Glutamatergic neuron (in vitro differentiated cells): ENCODE measurements around the gene MAPKAPK5. TPM values are rescaled to one million over a fixed set of nuclear protein-coding genes. Genes with fewer than 3 reads are reported as not detected.

ENCODE experiments used
- DNase-seq: peaks from one replicate; pipeline ENCODE4 v3.0.0; 2022
- H3K27ac Mint-ChIP-seq: one replicate; pipeline ENCODE4 v1.8.0; 2020; ENCODE audit warnings: mild to moderate bottlenecking, mixed read lengths, inconsistent platforms; ENCODE audit not compliant: unreplicated experiment
- H3K27me3 Mint-ChIP-seq: one replicate; pipeline ENCODE4 v1.8.0; 2020; ENCODE audit warnings: mild to moderate bottlenecking, moderate library complexity, mixed read lengths, inconsistent platforms; ENCODE audit not compliant: unreplicated experiment
- H3K36me3 Mint-ChIP-seq: one replicate; pipeline ENCODE4 v1.8.0; 2020; ENCODE audit warnings: mild to moderate bottlenecking, mixed read lengths, inconsistent platforms; ENCODE audit not compliant: unreplicated experiment
- H3K4me1 Mint-ChIP-seq: one replicate; pipeline ENCODE4 v1.8.0; 2020; ENCODE audit warnings: mild to moderate bottlenecking, low read depth, mixed read lengths, inconsistent platforms; ENCODE audit not compliant: unreplicated experiment
- H3K4me3 Mint-ChIP-seq: one replicate; pipeline ENCODE4 v1.8.0; 2020; ENCODE audit warnings: mild to moderate bottlenecking, mixed read lengths, inconsistent platforms; ENCODE audit not compliant: unreplicated experiment
- H3K9me3 Mint-ChIP-seq: one replicate; pipeline ENCODE4 v1.8.0; 2020; ENCODE audit warnings: mild to moderate bottlenecking, moderate library complexity, mixed read lengths, inconsistent platforms; ENCODE audit not compliant: unreplicated experiment
- CTCF ChIP-seq: fragments of 200-600 bp; sonication (generic); IDR thresholded peaks from one replicate; pipeline ENCODE4 v1.5.0; 2021; ENCODE audit not compliant: partially characterized antibody, unreplicated experiment
- long read RNA-seq: library from polyadenylated mRNA; unstranded; transcript quantifications from one replicate; pipeline ENCODE4 v2.0.0, GENCODE V29; 2020; ENCODE audit not compliant: unreplicated experiment
- total RNA-seq: library from RNA; stranded (reverse); fragmentation: NEBNext Ultra II Directional; extraction: Animal tissue kit (Norgen Biotek cat#: 25700); gene quantifications from one replicate; pipeline ENCODE4 v1.2.1, GENCODE V29; 2021; ENCODE audit not compliant: unreplicated experiment

The MAPKAPK5 gene
- 125 TPM for total RNA-seq
- long read RNA-seq, full-length matches to known transcripts: 26 of 54 reads
- long read RNA-seq, partial matches to known transcripts: 2 of 54 reads
- long read RNA-seq, other reads (novel, unspliced or antisense): 26 of 54 reads

DNA sequence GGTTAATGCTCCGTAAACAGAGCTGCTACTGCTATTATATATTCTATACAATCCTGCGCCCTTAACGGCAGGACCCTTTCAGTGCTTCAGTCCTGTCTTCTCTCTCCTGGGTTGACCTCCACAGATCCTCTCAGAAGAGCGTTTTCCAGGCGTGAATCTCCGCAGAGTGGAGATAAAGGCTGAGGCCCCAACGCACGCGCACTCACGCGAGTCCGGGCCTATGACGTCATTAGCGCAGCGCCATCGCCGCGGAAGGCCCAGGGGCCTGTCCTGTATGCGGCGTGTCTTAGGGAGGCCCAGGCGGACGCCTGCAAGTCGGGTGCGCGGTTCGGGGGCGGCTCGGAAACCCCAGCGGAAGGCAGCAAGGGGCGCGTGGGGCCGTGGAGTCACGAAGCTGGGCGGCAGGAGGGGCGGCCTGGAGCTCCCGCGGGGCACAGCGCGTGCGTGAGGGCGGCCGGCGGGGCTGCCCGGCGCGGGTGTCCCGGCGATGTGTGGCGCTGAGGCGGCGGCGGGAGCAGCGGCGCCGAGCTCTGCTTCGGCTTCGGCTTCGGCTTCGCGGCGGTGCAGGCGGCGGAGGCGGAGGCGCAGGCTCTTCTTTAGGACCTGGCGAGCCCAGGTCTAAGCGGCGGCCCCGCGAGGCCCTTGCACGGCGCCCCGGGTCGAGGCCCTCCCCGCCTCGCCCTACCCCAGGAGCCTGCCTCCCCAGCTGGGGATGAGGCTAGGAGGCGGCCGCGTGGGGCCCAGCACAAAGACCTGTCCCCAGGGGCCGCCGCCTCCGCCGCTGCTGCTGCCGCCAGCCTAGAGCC lies at the start of gene MAPKAPK5:
Gene MAPKAPK5 (plus strand): TSS at position 479 of the 806 bp plus-strand sequence. CDS start 506 bp downstream, outside the sequence.
- peak; percentile 97 for DNase-seq
- Mint-ChIP-seq H3K4me1 (peaks cover 20% of the 10 kb centered on the region), H3K4me3 (peak within 1 kb of the TSS; percentile 99), H3K9me3 (peaks cover 12% of the 10 kb centered on the region), H3K36me3 (peaks cover 9% of the 10 kb centered on the region), H3K27me3 (peaks cover 12% of the 10 kb centered on the region), H3K27ac (peak within 1 kb of the TSS; percentile 99)
- no peak for TF ChIP-seq CTCF

DNA sequence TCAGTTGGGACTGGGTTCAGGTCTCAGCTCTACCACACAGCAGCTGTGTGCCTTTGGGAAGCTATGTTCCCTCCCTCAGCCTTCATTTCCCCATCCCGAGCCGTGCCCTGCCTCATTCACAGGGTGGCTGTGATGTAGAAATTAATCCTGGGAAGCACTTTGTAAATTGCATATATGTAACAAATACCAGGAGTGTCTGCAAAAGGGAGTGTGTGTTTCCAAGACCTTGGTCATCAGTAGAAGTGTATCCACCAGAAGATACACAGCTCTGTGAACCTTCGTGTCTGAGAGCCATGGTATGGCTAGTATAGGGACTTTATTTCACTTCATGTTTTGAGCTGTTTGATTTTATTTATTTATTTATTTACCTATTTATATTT lies 49.2 kb upstream of the MAPKAPK5 start:
- no peak overlapping the region for H3K27ac Mint-ChIP-seq
- no peak overlapping the region for H3K4me3 Mint-ChIP-seq
- H3K27me3 Mint-ChIP-seq: peaks cover 1% of the 10 kb centered on the region
- DNase-seq: no peak
- no peak for TF ChIP-seq CTCF
- no peaks in the 10 kb centered on the region for H3K4me1 Mint-ChIP-seq
- no peaks in the 10 kb centered on the region for H3K36me3 Mint-ChIP-seq
- peaks cover 2% of the 10 kb centered on the region for H3K9me3 Mint-ChIP-seq

- no peak for TF ChIP-seq CTCF
- Mint-ChIP-seq H3K4me1 (no peaks in the 10 kb centered on the region), H3K4me3 (no peak overlapping the region), H3K9me3 (peaks cover under 1% of the 10 kb centered on the region), H3K27me3 (no peaks in the 10 kb centered on the region), H3K27ac (no peak overlapping the region), H3K36me3 (peaks cover 5% of the 10 kb centered on the region)
- DNase-seq: no peak
Measured at GRCh38 chr12:111798182-111798581, 43.8 kb upstream of the MAPKAPK5 start.

DNA sequence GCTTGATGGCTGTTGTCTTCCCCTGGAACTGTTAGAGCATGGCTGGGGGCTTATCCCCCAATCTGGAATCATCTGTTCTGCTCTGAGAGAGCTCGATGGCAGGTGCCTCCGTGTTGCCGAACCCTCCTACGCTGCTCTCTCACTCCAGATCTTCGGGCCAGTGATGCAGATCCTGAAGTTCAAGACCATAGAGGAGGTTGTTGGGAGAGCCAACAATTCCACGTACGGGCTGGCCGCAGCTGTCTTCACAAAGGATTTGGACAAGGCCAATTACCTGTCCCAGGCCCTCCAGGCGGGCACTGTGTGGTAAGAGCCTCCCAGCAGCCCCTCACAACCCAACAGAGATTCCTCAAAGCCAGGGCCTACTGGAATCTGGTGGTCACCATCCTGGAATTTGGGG lies 42.3 kb upstream of the MAPKAPK5 start:
- Mint-ChIP-seq H3K4me1 (no peaks in the 10 kb centered on the region), H3K9me3 (no peaks in the 10 kb centered on the region), H3K36me3 (peaks cover 5% of the 10 kb centered on the region), H3K4me3 (no peak overlapping the region), H3K27ac (no peak overlapping the region), H3K27me3 (no peaks in the 10 kb centered on the region)
- DNase-seq: no peak
- TF ChIP-seq CTCF: no peak

- Mint-ChIP-seq H3K4me1 (no peaks in the 10 kb centered on the region), H3K4me3 (no peak overlapping the region), H3K27ac (no peak overlapping the region), H3K27me3 (no peaks in the 10 kb centered on the region), H3K36me3 (peaks cover 5% of the 10 kb centered on the region), H3K9me3 (no peaks in the 10 kb centered on the region)
- no peak for DNase-seq
- TF ChIP-seq CTCF: no peak
Measured at GRCh38 chr12:111803038-111803626, 38.9 kb upstream of the MAPKAPK5 start.
